Hematopoietic multipotent progenitor cell treated with erythropoietin and hydrocortisone succinate and interleukin-3 and kit ligand, for 15 days (in vitro differentiated cells): ENCODE results near the gene CFAP65.

Source experiments
- DNase-seq: peaks from one replicate; pipeline ENCODE4 v3.0.0-alpha.2; 2015; ENCODE audit warnings: low spot score

The CFAP65 gene

GRCh38 chr2:218964041-218964771 lies 77.1 kb downstream of the CFAP65 start:
- DNase-seq = no peak

- DNase-seq = no peak
Observed at GRCh38 chr2:218963601-218964000, 77.7 kb downstream of the CFAP65 start.

- DNase-seq = no peak
Observed at GRCh38 chr2:218962859-218963492, 78.3 kb downstream of the CFAP65 start.

- DNase-seq = no peak
Observed at GRCh38 chr2:218961651-218962570, 79.4 kb downstream of the CFAP65 start.

GRCh38 chr2:218961229-218961628 lies 80.1 kb downstream of the CFAP65 start:
- no peak for DNase-seq

GRCh38 chr2:218960309-218961165 lies 80.8 kb downstream of the CFAP65 start:
- DNase-seq = no peak

- DNase-seq = no peak
Observed at GRCh38 chr2:218959761-218960308, 81.5 kb downstream of the CFAP65 start.

- DNase-seq = peak; percentile 32
Observed at GRCh38 chr2:218959141-218959731, 82.1 kb downstream of the CFAP65 start, which contains the start of gene CDK5R2. TSS of gene CDK5R2 (plus strand) at chr2:218959666. CDS start at chr2:218959821, 155 bp downstream.

GRCh38 chr2:218958276-218958675 lies 83.0 kb downstream of the CFAP65 start:
- DNase-seq = no peak

- no peak for DNase-seq
Observed at GRCh38 chr2:218957671-218958070, 83.6 kb downstream of the CFAP65 start.

- no peak for DNase-seq
Observed at GRCh38 chr2:218956039-218956438, 85.3 kb downstream of the CFAP65 start.

- DNase-seq = no peak
Observed at GRCh38 chr2:218954541-218955300, 86.6 kb downstream of the CFAP65 start.

- DNase-seq = no peak
Observed at GRCh38 chr2:218953366-218953954, 87.9 kb downstream of the CFAP65 start.
